ENCODE measurements around the gene AGFG2.

DNA sequence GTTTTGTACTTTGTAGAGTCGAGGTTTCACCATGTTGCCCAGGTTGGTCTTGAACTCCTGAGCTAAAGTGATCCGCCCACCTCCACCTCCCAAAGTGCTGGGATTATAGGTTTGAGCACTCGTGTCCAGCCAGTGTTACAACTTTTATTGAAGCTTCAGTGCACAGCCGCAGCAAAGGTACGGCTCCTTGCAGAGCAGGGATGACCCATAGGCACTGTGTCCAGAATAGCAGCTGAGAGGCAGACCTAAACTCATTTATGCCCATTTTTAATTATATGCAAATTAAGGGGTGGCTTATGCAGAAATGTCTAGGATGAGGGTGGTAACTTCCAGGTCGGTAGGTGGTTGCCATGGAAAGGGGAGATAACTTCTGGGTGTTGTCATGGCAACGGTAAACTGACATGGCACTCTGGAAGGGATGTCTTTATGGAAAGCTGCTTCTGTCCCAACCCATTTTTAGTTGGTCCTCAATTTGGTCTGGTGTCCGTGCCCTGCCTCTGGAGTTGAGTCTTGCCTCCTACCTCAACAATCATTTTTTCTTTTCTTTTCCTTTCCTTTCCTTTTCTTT is 32.6 kb upstream of the AGFG2 start:
- TF ChIP-seq POLR2A (IDR thresholded peaks at IDR 0.05) (no peak), POLR2AphosphoS5 (IDR thresholded peaks at IDR 0.05) (no peak)
- TF ChIP-seq, protein P1, sequence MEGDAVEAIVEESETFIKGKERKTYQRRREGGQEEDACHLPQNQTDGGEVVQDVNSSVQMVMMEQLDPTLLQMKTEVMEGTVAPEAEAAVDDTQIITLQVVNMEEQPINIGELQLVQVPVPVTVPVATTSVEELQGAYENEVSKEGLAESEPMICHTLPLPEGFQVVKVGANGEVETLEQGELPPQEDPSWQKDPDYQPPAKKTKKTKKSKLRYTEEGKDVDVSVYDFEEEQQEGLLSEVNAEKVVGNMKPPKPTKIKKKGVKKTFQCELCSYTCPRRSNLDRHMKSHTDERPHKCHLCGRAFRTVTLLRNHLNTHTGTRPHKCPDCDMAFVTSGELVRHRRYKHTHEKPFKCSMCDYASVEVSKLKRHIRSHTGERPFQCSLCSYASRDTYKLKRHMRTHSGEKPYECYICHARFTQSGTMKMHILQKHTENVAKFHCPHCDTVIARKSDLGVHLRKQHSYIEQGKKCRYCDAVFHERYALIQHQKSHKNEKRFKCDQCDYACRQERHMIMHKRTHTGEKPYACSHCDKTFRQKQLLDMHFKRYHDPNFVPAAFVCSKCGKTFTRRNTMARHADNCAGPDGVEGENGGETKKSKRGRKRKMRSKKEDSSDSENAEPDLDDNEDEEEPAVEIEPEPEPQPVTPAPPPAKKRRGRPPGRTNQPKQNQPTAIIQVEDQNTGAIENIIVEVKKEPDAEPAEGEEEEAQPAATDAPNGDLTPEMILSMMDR (IDR thresholded peaks at IDR 0.05) = no peak

Data from prostate gland (tissue), 2 donors.